Chondrocyte (in vitro differentiated cells): ENCODE results near the gene ARHGAP15. TPM values are rescaled to one million over a fixed set of nuclear protein-coding genes. Genes with fewer than 3 reads are reported as not detected.

Source experiments
- DNase-seq: peaks from one replicate; pipeline ENCODE4 v3.0.0; 2021; ENCODE audit warnings: mixed read lengths, low spot score
- H3K27ac Mint-ChIP-seq: one replicate; pipeline ENCODE4 v1.8.0; 2021; ENCODE audit warnings: mild to moderate bottlenecking, moderate library complexity, mixed read lengths; ENCODE audit not compliant: unreplicated experiment
- H3K27me3 Mint-ChIP-seq: 2 replicates; pipeline ENCODE4 v1.8.0; 2021; ENCODE audit warnings: low read depth, mixed read lengths
- H3K36me3 Mint-ChIP-seq: 2 replicates; pipeline ENCODE4 v1.8.0; 2021; ENCODE audit warnings: low read depth, mixed read lengths
- H3K4me1 Mint-ChIP-seq: 2 replicates; pipeline ENCODE4 v1.8.0; 2021; ENCODE audit warnings: low read depth, mild to moderate bottlenecking, mixed read lengths
- H3K4me3 Mint-ChIP-seq: one replicate; pipeline ENCODE4 v1.8.0; 2021; ENCODE audit warnings: mild to moderate bottlenecking, moderate library complexity, mixed read lengths; ENCODE audit not compliant: unreplicated experiment
- H3K9me3 Mint-ChIP-seq: 2 replicates; pipeline ENCODE4 v1.8.0; 2021; ENCODE audit warnings: low read depth, mixed read lengths
- CTCF ChIP-seq: fragments of 200-600 bp; sonication (generic); IDR thresholded peaks from 2 replicates; pipeline ENCODE4 v1.5.0; 2021; ENCODE audit warnings: antibody characterized with exemption, mild to moderate bottlenecking, moderate library complexity
- total RNA-seq: library from RNA; stranded (reverse); gene quantifications from 3 replicates; pipeline ENCODE4 v1.2.1, GENCODE V29; 2021

Gene ARHGAP15
- total RNA-seq, 1 donor from 2014 or later = 0.42 TPM

- H3K27ac Mint-ChIP-seq = peak overlapping the region; percentile 79
- no peaks in the 10 kb centered on the region for H3K9me3 Mint-ChIP-seq
- no peaks in the 10 kb centered on the region for H3K27me3 Mint-ChIP-seq
- H3K4me1 Mint-ChIP-seq = peaks cover 38% of the 10 kb centered on the region
- no peak for TF ChIP-seq CTCF
- H3K4me3 Mint-ChIP-seq = no peak overlapping the region
- no peaks in the 10 kb centered on the region for H3K36me3 Mint-ChIP-seq
- DNase-seq = no peak
Observed at GRCh38 chr2:143482316-143482715, 353.1 kb downstream of the ARHGAP15 start.

- peaks cover 38% of the 10 kb centered on the region for H3K4me1 Mint-ChIP-seq
Observed at GRCh38 chr2:143482771-143483170, 353.6 kb downstream of the ARHGAP15 start.

GRCh38 chr2:143486976-143487375, 357.8 kb downstream of the ARHGAP15 start:
- no peak for DNase-seq
- Mint-ChIP-seq H3K27ac (no peak overlapping the region), H3K4me3 (no peak overlapping the region), H3K4me1 (peaks cover 22% of the 10 kb centered on the region), H3K9me3 (no peaks in the 10 kb centered on the region), H3K27me3 (no peaks in the 10 kb centered on the region), H3K36me3 (no peaks in the 10 kb centered on the region)
- no peak for TF ChIP-seq CTCF

More at GRCh38 chr2:143482771-143483170, 353.6 kb downstream of the ARHGAP15 start:
- H3K4me3 Mint-ChIP-seq = no peak overlapping the region
- peak overlapping the region; percentile 72 for H3K27ac Mint-ChIP-seq
- H3K9me3 Mint-ChIP-seq = no peaks in the 10 kb centered on the region
- no peaks in the 10 kb centered on the region for H3K27me3 Mint-ChIP-seq
- no peaks in the 10 kb centered on the region for H3K36me3 Mint-ChIP-seq
- no peak for DNase-seq
- no peak for TF ChIP-seq CTCF

GRCh38 chr2:143489145-143489544, 359.9 kb downstream of the ARHGAP15 start:
- Mint-ChIP-seq H3K36me3 (no peaks in the 10 kb centered on the region), H3K4me1 (peaks cover 6% of the 10 kb centered on the region), H3K4me3 (no peak overlapping the region), H3K27me3 (no peaks in the 10 kb centered on the region), H3K27ac (no peak overlapping the region), H3K9me3 (peaks cover 12% of the 10 kb centered on the region)
- DNase-seq = no peak
- no peak for TF ChIP-seq CTCF

GRCh38 chr2:143491131-143491530, 361.9 kb downstream of the ARHGAP15 start:
- peaks cover 16% of the 10 kb centered on the region for H3K9me3 Mint-ChIP-seq
- H3K36me3 Mint-ChIP-seq = peaks cover 1% of the 10 kb centered on the region
- peaks cover 6% of the 10 kb centered on the region for H3K4me1 Mint-ChIP-seq
- no peak for DNase-seq
- no peaks in the 10 kb centered on the region for H3K27me3 Mint-ChIP-seq
- TF ChIP-seq CTCF = no peak
- H3K4me3 Mint-ChIP-seq = no peak overlapping the region
- no peak overlapping the region for H3K27ac Mint-ChIP-seq
